Urothelium cell line (cell line): ENCODE data around the gene LYAR.

Experiments used
- DNase-seq: peaks from one replicate; pipeline ENCODE4 v3.0.0; 2011; ENCODE audit warnings: low spot score, mixed read lengths
- FAIRE-seq: peaks from 2 replicates; lab custom pipeline; 2011; peaks lifted over from hg19 to GRCh38; lab: Jason Lieb, UNC

Gene LYAR

GRCh38 chr4:4225915-4226605 lies 63.9 kb downstream of the LYAR start:
- FAIRE-seq: peak; percentile 97
- no peak for DNase-seq
